PFSK-1 (cell line): ENCODE results near the gene CASR.

Experiments
- FOXP2 ChIP-seq: optimal IDR thresholded peaks from 2 replicates; pipeline ENCODE3; 2011; ENCODE audit warnings: borderline replicate concordance, control low read depth, inconsistent platforms; ENCODE audit not compliant: insufficient read depth; ENCODE audit errors: extremely low read length, extremely low read depth
- POLR2AphosphoS5 ChIP-seq: IDR thresholded peaks from 2 replicates; pipeline ENCODE4 v1.6.1; 2012; ENCODE audit warnings: low read depth, mild to moderate bottlenecking, control low read depth, low read length, moderate library complexity
- REST ChIP-seq, 2 experiments: IDR thresholded peaks; 2 replicates each; pipeline versions ENCODE4 v1.6.1 to v1.8.0; 2011 to 2012; ENCODE audit warnings: low read depth in 2 of 2, low read length in 2 of 2, control low read depth in 1 of 2, inconsistent platforms in 1 of 2, mild to moderate bottlenecking in 1 of 2, moderate library complexity in 1 of 2; ENCODE audit not compliant: insufficient read depth in 1 of 2
- SIN3A ChIP-seq: IDR thresholded peaks from 2 replicates; pipeline ENCODE4 v1.6.1; 2012; ENCODE audit warnings: mild to moderate bottlenecking, low read length, moderate library complexity, borderline replicate concordance; ENCODE audit not compliant: insufficient read depth
- TAF1 ChIP-seq: IDR thresholded peaks from 2 replicates; pipeline ENCODE4 v1.6.1; 2012; ENCODE audit warnings: low read length, control low read depth, borderline replicate concordance; ENCODE audit not compliant: insufficient read depth

Gene CASR

GRCh38 chr3:122260206-122260605 lies 76.7 kb downstream of the CASR start:
- TF ChIP-seq TAF1: no peak
- TF ChIP-seq REST (IDR thresholded peaks at IDR 0.05; ENCODE audit: insufficient read depth in 1 of 2, low read depth in 2 of 2, low read length in 2 of 2): no peak
- no peak for TF ChIP-seq SIN3A
- TF ChIP-seq POLR2AphosphoS5: no peak
- TF ChIP-seq FOXP2: no peak

- TF ChIP-seq TAF1: no peak
- TF ChIP-seq FOXP2: no peak
- no peak for TF ChIP-seq REST (IDR thresholded peaks at IDR 0.05; ENCODE audit: insufficient read depth in 1 of 2, low read depth in 2 of 2, low read length in 2 of 2)
- TF ChIP-seq SIN3A: no peak
- TF ChIP-seq POLR2AphosphoS5: no peak
These were observed 79.6 kb downstream of the CASR start for GRCh38 chr3:122263058-122263457.

GRCh38 chr3:122263974-122264588 lies 80.6 kb downstream of the CASR start:
- TF ChIP-seq SIN3A (no peak), TAF1 (no peak), FOXP2 (no peak), POLR2AphosphoS5 (no peak), REST (IDR thresholded peaks at IDR 0.05; ENCODE audit: insufficient read depth in 1 of 2, low read depth in 2 of 2, low read length in 2 of 2) (no peak)

- no peak for TF ChIP-seq TAF1
- TF ChIP-seq SIN3A: no peak
- TF ChIP-seq POLR2AphosphoS5: no peak
- TF ChIP-seq FOXP2: no peak
- no peak for TF ChIP-seq REST (IDR thresholded peaks at IDR 0.05; ENCODE audit: insufficient read depth in 1 of 2, low read depth in 2 of 2, low read length in 2 of 2)
These were observed 82.5 kb downstream of the CASR start for GRCh38 chr3:122265957-122266356.
